Heart right ventricle (tissue), 16 donors: ENCODE measurements around the gene NRXN3. TPM values are rescaled to one million over a fixed set of nuclear protein-coding genes. Genes with fewer than 3 reads are reported as not detected.

Experiments
- ATAC-seq, 8 donors: fragments of 200-7000 bp; cut with Tn5 transposase; one replicate each; pipeline ENCODE4 v1.9.1; 2020; ENCODE audit warnings: mild to moderate bottlenecking in 8 of 8, moderate library complexity in 8 of 8, moderate number of reproducible peaks in 1 of 8
- DNase-seq, 2 donors: peaks; one replicate each; pipeline ENCODE4 v3.0.0-alpha.2; 2020
- H3K27ac ChIP-seq, 10 donors: fragments of 200-600 bp; sonication (generic) in 2 of 10; one replicate each; pipeline versions ENCODE4 v1.5.0 to v1.8.0; 2020 to 2022; ENCODE audit warnings: mild to moderate bottlenecking in 3 of 10
- H3K27me3 ChIP-seq, 7 donors: fragments of 200-600 bp; one replicate each; pipeline ENCODE4 v1.8.0; 2021 to 2022; ENCODE audit warnings: mild to moderate bottlenecking in 2 of 7
- H3K36me3 ChIP-seq, 9 donors: fragments of 200-600 bp; sonication (generic) in 1 of 9; one replicate each; pipeline versions ENCODE4 v1.5.0 to v1.8.0; 2020 to 2022; ENCODE audit warnings: mild to moderate bottlenecking in 2 of 9
- H3K4me1 ChIP-seq, 9 donors: fragments of 200-600 bp; sonication (generic) in 1 of 9; one replicate each; pipeline versions ENCODE4 v1.5.0 to v1.8.0; 2020 to 2022; ENCODE audit warnings: mild to moderate bottlenecking in 4 of 9
- H3K4me3 ChIP-seq, 10 donors: fragments of 200-600 bp; sonication (generic) in 2 of 10; one replicate each; pipeline versions ENCODE4 v1.5.0 to v1.8.0; 2020 to 2022; ENCODE audit warnings: mild to moderate bottlenecking in 7 of 10, moderate library complexity in 2 of 10
- H3K9me3 ChIP-seq, 11 donors: fragments of 200-600 bp in 10 of 11; sonication (generic) in 2 of 11; one replicate each; pipeline versions ENCODE4 v1.5.0 to v1.8.0; 2013 to 2022; ENCODE audit warnings: mild to moderate bottlenecking in 2 of 11, control low read depth in 1 of 11, moderate library complexity in 1 of 11
- CTCF ChIP-seq, 9 donors: fragments of 200-600 bp; sonication (generic) in 2 of 9; IDR thresholded peaks; one replicate each; pipeline versions ENCODE4 v1.5.0 to v1.8.0; 2021 to 2022; ENCODE audit warnings: antibody characterized with exemption in 9 of 9, mild to moderate bottlenecking in 5 of 9, moderate library complexity in 1 of 9
- WGBS, 2 donors: extraction: QIAGEN DNeasy Blood & Tissue Kit; methylation state at CpG; one replicate each; pipeline ENCODE4 v1.1.7; 2013; ENCODE audit warnings: inconsistent platforms in 1 of 2; 5-methylcytosine and 5-hydroxymethylcytosine counted together
- intact Hi-C, 10 donors: fragments of 100-400 bp; cut with DNase I; formaldehyde crosslinking; loops; one replicate each; pipeline versions ENCODE4 v1.11.1 to v1.14.2; 2022
- polyA plus RNA-seq, 2 donors: library from polyadenylated mRNA; stranded (reverse); fragments of 200-250 nt; gene quantifications; one replicate each; pipeline ENCODE4 v1.2.3, GENCODE V29; 2013
- total RNA-seq, 10 donors: library from RNA; stranded (reverse); fragmentation: NEBNext Ultra II Directional in 3 of 10; extraction: Animal tissue kit (Norgen Biotek cat#: 25700) in 3 of 10; gene quantifications; one replicate each; pipeline versions ENCODE4 v1.2.1 to v1.2.4, GENCODE V29; 2021 to 2023
- donor health status: Arrhythmogenic right ventricular cardiomyopathy.
- donor health status: ischemic (EF 13 %, LVEDD 7.1; RV severe dilation, severe dysfunction).
- donor health status: healthy with polysubstance abuse.
- donor health status: DM: no; HTN: yes; CAD: no.
- donor health status: DM: no; HTN: no; CAD: no.
- donor health status: ischemic (EF 25% LVEDD 6.9; RV normal size, moderate dysfunction).
- donor health status: ischemic (EF 25% LVEDD 5.7; RV mildly dilated, moderate dysfunction).
- donor health status: healthy.
- donor health status: DM: yes; HTN: yes; CAD: no.
- donor health status: Ischemic cardiomyopathy.
- donor health status: ischemic (EF 35%, LVEDD 5.7; RV mildly dilated, moderate dysfunction).
- donor health status: nonischemic (EF 11% LVEDD 7.7; RV severe dilation, severe dysfunction).
- donor health status: DM: yes; HTN: yes; CAD: no.
- donor health status: PGD.
- donor health status: ischemic (EF 29% LVEDD 5.4; RV normal size, mild dysfunction).
- donor health status: nonischemic (EF 23%, LVEDD 6.1; RV moderate dilation, normal function).

NRXN3 gene
- total and polyA plus RNA-seq, 12 donors, result 0.23 to 1.8 (median 0.87) TPM

- peaks cover 0 to 2% (median 0%) of the 10 kb centered on the region in 11 donors for H3K9me3 ChIP-seq
- no peaks in the 10 kb centered on the region for H3K36me3 ChIP-seq
- no peak for TF ChIP-seq CTCF (IDR thresholded peaks at IDR 0.05)
- no peak overlapping the region for H3K4me3 ChIP-seq
- H3K27ac ChIP-seq, result no peak overlapping the region
- 71 to 81% methylated on average over 1 of the region's 1 CpG for WGBS, 2 donors
- no peaks in the 10 kb centered on the region for H3K27me3 ChIP-seq
- ATAC-seq (no peak), DNase-seq (no peak)
- H3K4me1 ChIP-seq, result no peaks in the 10 kb centered on the region
- intact Hi-C loops, result no loop called here
These were observed 1251.6 kb downstream of the NRXN3 start for GRCh38 chr14:79421811-79422210.

- DNase-seq, result no peak
- TF ChIP-seq CTCF (IDR thresholded peaks at IDR 0.05), result no peak
- Histone ChIP-seq H3K4me3 (no peak overlapping the region), H3K27ac (no peak overlapping the region), H3K36me3 (no peaks in the 10 kb centered on the region), H3K9me3 (no peaks in the 10 kb centered on the region), H3K27me3 (no peaks in the 10 kb centered on the region), H3K4me1 (no peaks in the 10 kb centered on the region)
- intact Hi-C loops, result no loop called here
- 88 to 89% methylated on average over 1 of the region's 1 CpG for WGBS, 2 donors
- no peak for ATAC-seq
These were observed 1254.3 kb downstream of the NRXN3 start for GRCh38 chr14:79424462-79424861.

- Histone ChIP-seq H3K4me3 (no peak overlapping the region), H3K27me3 (no peaks in the 10 kb centered on the region), H3K9me3 (no peaks in the 10 kb centered on the region), H3K4me1 (no peaks in the 10 kb centered on the region), H3K36me3 (no peaks in the 10 kb centered on the region), H3K27ac (no peak overlapping the region)
- no peak for DNase-seq
- no peak for ATAC-seq
- intact Hi-C loops, result no loop called here
- TF ChIP-seq CTCF (IDR thresholded peaks at IDR 0.05), result no peak
- WGBS, 2 donors, result 71 to 82% methylated on average over 4 of the region's 4 CpGs
These were observed 1256.1 kb downstream of the NRXN3 start for GRCh38 chr14:79426103-79426755.

GRCh38 chr14:79432640-79433039, 1262.5 kb downstream of the NRXN3 start:
- Histone ChIP-seq H3K4me3 (no peak overlapping the region), H3K4me1 (peaks cover 0 to 7% (median 0%) of the 10 kb centered on the region in 9 donors), H3K9me3 (no peaks in the 10 kb centered on the region), H3K27me3 (no peaks in the 10 kb centered on the region), H3K36me3 (no peaks in the 10 kb centered on the region), H3K27ac (no peak overlapping the region)
- DNase-seq (no peak), ATAC-seq (no peak)
- intact Hi-C loops, result no loop called here
- TF ChIP-seq CTCF (IDR thresholded peaks at IDR 0.05), result no peak
- 84 to 85% methylated on average over 3 of the region's 3 CpGs for WGBS, 2 donors
